K562 (cell line): Measurements from ENCODE around the gene NT5C3B.
A peak's percentile ranks its signal among the peaks of the same experiment; 100 is the strongest.

Experiments
- KLF1 ChIP-seq: fragments of 450-650 bp; IDR thresholded peaks from 2 replicates; pipeline ENCODE4 v1.6.1; 2016; ENCODE audit warnings: missing genetic modification characterization, missing compliant biosample characterization
- POLR2A ChIP-seq: fragments of 450-650 bp; conservative IDR thresholded peaks from 2 replicates; pipeline ENCODE4 v1.6.1; 2016
- TF ChIP-seq, protein P1 (sequence below): fragments of 450-650 bp; formaldehyde crosslinking; IDR thresholded peaks from 2 replicates; pipeline ENCODE4 v1.4.0; 2022; ENCODE audit warnings: missing genetic modification characterization

DNA sequence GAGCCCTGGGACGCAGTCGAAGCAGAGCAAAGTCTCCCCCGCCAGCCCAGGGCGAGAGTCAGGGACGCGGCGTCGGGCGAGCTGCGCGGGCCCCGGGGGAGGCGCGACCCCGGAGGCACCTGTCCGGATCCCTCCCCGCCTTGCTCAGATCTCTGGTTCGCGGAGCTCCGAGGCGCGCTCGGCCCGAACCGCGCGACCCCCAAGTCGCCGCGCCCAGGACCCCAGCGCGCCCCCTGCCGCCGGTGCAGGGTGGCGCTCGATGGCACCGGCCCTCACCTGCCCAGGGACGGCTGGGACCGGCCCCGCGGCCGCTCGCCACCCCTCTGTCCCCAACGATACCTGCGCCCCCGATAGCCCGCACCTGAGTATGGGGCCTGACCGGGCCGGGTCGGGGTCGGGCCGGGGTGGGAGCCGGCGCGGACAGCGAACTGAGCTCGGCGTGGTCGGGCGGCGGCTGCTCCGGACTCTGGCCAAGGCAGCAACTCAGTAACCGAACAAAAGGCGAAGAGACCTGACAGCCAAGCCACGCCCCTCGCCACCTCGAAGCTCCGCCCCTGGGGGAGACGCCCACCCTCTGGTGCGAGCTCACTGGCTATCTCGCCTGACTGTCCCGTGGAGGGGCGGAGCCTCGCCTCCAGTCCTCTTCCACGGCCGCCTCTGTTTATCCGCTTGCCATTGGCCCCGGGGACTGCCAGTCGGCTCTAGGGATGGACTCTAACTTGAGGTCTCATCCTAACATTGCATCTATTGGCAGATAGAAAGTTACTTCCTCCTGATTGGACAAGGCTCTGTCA, 49.6 kb downstream of the NT5C3B start, which contains the start of gene JUP:
- TF ChIP-seq, protein P1, sequence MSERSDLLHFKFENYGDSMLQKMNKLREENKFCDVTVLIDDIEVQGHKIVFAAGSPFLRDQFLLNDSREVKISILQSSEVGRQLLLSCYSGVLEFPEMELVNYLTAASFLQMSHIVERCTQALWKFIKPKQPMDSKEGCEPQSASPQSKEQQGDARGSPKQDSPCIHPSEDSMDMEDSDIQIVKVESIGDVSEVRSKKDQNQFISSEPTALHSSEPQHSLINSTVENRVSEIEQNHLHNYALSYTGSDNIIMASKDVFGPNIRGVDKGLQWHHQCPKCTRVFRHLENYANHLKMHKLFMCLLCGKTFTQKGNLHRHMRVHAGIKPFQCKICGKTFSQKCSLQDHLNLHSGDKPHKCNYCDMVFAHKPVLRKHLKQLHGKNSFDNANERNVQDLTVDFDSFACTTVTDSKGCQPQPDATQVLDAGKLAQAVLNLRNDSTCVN, result no peak
- TF ChIP-seq POLR2A, result peak; percentile 92
- peak; percentile 68; the same call in 1 of the 2 replicates for TF ChIP-seq KLF1
